Left lung (tissue), 10 donors: ENCODE measurements around the gene ARPC4. TPM values are rescaled to one million over a fixed set of nuclear protein-coding genes. Genes with fewer than 3 reads are reported as not detected.

ENCODE experiments used
- ATAC-seq: fragments of 200-7000 bp; cut with Tn5 transposase; one replicate; pipeline ENCODE4 v1.9.1; 2020; ENCODE audit warnings: moderate library complexity
- DNase-seq, 4 donors: peaks; one replicate each; pipeline ENCODE4 v3.0.0-alpha.2; 2013 to 2020
- H3K27ac ChIP-seq, 2 donors: fragments of 200-600 bp; sonication (generic) in 1 of 2; one replicate each; pipeline versions ENCODE4 v1.5.0 to v1.8.0; 2020 to 2021
- H3K27me3 ChIP-seq, 2 donors: fragments of 200-600 bp; sonication (generic) in 1 of 2; one replicate each; pipeline versions ENCODE4 v1.5.0 to v1.8.0; 2020 to 2021
- H3K36me3 ChIP-seq, 2 donors: fragments of 200-600 bp; sonication (generic) in 1 of 2; one replicate each; pipeline versions ENCODE4 v1.5.0 to v1.8.0; 2020 to 2021
- H3K4me1 ChIP-seq, 2 donors: fragments of 200-600 bp; one replicate each; pipeline ENCODE4 v1.8.0; 2021
- H3K4me3 ChIP-seq, 2 donors: fragments of 200-600 bp; sonication (generic) in 1 of 2; one replicate each; pipeline versions ENCODE4 v1.5.0 to v1.8.0; 2020 to 2021; ENCODE audit warnings: mild to moderate bottlenecking in 1 of 2
- H3K9me3 ChIP-seq, 2 donors: fragments of 200-600 bp; sonication (generic) in 1 of 2; one replicate each; pipeline versions ENCODE4 v1.5.0 to v1.8.0; 2020 to 2021
- intact Hi-C, 2 donors: fragments of 100-400 bp; cut with DNase I; formaldehyde crosslinking; loops; one replicate each; pipeline versions ENCODE4 v1.11.2 to v1.14.2; 2022
- polyA plus RNA-seq, 6 donors: library from polyadenylated mRNA; unstranded; fragments of 120-200 nt; gene quantifications; one replicate each; pipeline ENCODE4 v1.2.1, GENCODE V29; 2013; ENCODE audit not compliant: insufficient read length in 6 of 6
- total RNA-seq, 2 donors: library from RNA; stranded (reverse); fragmentation: NEBNext Ultra II Directional; extraction: Animal tissue kit (Norgen Biotek cat#: 25700); gene quantifications; one replicate each; pipeline ENCODE4 v1.2.1, GENCODE V29; 2021
- TF ChIP-seq, protein P1 (sequence below), 2 donors: fragments of 200-600 bp; sonication (generic) in 1 of 2; IDR thresholded peaks; one replicate each; pipeline versions ENCODE4 v1.5.0 to v1.8.0; 2021; ENCODE audit warnings: antibody characterized with exemption in 2 of 2
- donor health status: DM: no; HTN: yes; CAD: no.
- donor health status: DM: no; HTN: no; CAD: no.

Gene ARPC4
- total and polyA plus RNA-seq, 8 donors = 87.7 to 193 (median 112) TPM

DNA sequence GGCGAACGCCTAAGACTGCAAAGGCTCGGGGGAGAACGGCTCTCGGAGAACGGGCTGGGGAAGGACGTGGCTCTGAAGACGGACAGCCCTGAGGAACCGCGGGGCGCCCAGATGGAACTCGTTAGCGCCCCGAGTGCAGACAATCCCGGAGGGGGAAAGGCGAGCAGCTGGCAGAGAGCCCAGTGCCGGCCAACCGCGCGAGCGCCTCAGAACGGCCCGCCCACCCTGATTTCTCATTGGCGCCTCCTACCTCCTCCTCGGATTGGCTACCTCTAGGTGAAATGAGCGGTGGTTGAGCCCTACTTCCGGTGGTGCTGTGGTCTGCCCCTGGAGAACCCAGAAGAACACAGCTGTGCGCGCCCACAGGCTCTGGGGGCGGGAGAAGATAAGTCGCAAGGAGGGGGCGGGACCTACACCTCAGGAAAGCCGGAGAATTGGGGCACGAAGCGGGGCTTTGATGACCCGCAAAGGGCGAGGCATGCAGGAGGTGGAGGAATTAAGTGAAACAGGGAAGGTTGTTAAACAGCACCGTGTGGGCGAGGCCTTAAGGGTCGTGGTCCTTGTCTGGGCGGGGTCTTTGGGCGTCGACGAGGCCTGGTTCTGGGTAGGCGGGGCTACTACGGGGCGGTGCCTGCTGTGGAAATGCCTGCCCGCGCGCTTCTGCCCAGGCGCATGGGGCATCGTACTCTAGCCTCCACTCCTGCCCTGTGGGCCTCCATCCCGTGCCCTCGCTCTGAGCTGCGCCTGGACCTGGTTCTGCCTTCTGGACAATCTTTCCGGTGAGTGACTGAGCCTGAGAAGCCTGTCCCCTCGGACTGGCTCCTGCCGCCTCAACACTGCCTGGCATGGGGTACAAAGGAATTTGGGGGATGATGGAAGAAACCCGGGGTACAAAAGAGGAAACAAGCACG lies 43.0 kb upstream of the ARPC4 start, which contains the start of gene OGG1:
TSS of gene OGG1 (plus strand) at position 308 of the 911 bp plus-strand sequence. CDS start at position 643, 335 bp downstream.
- peaks cover 19 to 41% of the 10 kb centered on the region in 2 donors for H3K4me1 ChIP-seq
- H3K27me3 ChIP-seq = no peaks in the 10 kb centered on the region
- H3K4me3 ChIP-seq = peak within 1 kb of the TSS; percentile 49 to 78
- peak; percentile 96 to 99 (median 98) for DNase-seq
- peak within 1 kb of the TSS; percentile 87 to 95 for H3K27ac ChIP-seq
- peaks cover 0 to 72% of the 10 kb centered on the region in 2 donors for H3K36me3 ChIP-seq
- intact Hi-C loops = no loop called here
- ATAC-seq = peak; percentile 98
- H3K9me3 ChIP-seq = no peaks in the 10 kb centered on the region
- TF ChIP-seq, protein P1, sequence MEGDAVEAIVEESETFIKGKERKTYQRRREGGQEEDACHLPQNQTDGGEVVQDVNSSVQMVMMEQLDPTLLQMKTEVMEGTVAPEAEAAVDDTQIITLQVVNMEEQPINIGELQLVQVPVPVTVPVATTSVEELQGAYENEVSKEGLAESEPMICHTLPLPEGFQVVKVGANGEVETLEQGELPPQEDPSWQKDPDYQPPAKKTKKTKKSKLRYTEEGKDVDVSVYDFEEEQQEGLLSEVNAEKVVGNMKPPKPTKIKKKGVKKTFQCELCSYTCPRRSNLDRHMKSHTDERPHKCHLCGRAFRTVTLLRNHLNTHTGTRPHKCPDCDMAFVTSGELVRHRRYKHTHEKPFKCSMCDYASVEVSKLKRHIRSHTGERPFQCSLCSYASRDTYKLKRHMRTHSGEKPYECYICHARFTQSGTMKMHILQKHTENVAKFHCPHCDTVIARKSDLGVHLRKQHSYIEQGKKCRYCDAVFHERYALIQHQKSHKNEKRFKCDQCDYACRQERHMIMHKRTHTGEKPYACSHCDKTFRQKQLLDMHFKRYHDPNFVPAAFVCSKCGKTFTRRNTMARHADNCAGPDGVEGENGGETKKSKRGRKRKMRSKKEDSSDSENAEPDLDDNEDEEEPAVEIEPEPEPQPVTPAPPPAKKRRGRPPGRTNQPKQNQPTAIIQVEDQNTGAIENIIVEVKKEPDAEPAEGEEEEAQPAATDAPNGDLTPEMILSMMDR (IDR thresholded peaks at IDR 0.05) = no peak

DNA sequence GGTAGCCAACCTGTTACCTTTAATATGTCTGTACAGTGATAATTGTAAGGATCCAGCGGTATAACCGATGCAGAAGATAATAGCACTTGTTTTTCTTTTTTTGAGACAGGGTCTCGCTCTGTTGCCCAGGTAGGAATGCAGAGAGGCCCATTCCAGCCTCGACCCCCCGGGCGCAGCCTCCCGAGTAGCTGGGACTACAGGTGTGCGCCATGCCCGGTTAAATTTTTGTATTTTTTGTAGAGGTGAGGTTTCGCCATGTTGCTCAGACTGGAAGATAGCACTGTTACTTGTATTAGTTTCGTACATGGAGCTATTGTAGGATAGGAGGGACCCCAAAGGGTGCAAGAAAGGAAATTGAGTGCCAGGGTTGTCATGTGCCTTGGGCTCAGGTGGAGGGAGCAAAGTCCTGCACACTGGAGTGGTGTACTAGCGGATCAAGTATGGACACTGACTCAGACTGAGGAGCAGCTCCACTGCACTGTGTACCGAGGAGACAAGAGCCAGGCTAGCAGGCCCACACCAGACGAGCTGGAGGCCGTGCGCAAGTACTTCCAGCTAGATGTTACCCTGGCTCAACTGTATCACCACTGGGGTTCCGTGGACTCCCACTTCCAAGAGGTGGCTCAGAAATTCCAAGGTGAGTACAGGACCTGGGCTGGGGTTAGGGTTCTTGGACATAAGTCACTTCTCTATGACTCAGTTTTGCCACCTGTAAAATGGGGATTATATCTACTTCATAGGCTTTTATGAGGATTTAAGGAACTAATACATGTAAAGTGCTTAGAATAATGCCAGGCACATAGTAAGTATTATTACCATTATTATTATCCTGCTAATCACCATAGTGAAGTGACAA lies 42.1 kb upstream of the ARPC4 start:
- Histone ChIP-seq H3K4me1 (peaks cover 19 to 48% of the 10 kb centered on the region in 2 donors), H3K27me3 (no peaks in the 10 kb centered on the region), H3K27ac (peak overlapping the region in 1 of 2 donors; percentile 95), H3K9me3 (no peaks in the 10 kb centered on the region), H3K4me3 (peak overlapping the region; percentile 49 to 78), H3K36me3 (peaks cover 0 to 72% of the 10 kb centered on the region in 2 donors)
- intact Hi-C loops = no loop called here
- DNase-seq (no peak), ATAC-seq (peak; percentile 5)
- TF ChIP-seq, protein P1 (IDR thresholded peaks at IDR 0.05) = no peak

DNA sequence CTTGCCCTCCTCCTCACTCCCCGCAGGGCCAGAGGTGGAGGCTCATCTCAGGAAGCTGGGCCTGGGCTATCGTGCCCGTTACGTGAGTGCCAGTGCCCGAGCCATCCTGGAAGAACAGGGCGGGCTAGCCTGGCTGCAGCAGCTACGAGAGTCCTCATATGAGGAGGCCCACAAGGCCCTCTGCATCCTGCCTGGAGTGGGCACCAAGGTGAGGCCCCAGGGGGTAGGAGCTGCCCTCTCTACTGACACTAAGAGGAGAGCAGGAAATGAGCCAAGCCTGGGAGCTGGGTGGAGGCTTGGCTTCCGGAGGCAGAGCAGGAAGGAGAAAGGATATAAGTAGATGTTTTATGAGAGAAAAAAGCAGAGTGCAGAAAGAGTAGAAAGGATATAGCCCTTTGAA lies 38.2 kb upstream of the ARPC4 start:
- ATAC-seq (no peak), DNase-seq (no peak)
- Histone ChIP-seq H3K36me3 (peaks cover 0 to 83% of the 10 kb centered on the region in 2 donors), H3K27me3 (no peaks in the 10 kb centered on the region), H3K4me3 (no peak overlapping the region), H3K4me1 (peaks cover 19 to 39% of the 10 kb centered on the region in 2 donors), H3K27ac (peak overlapping the region; percentile 17 to 50), H3K9me3 (no peaks in the 10 kb centered on the region)
- TF ChIP-seq, protein P1 (IDR thresholded peaks at IDR 0.05) = no peak
- intact Hi-C loops = no loop called here

DNA sequence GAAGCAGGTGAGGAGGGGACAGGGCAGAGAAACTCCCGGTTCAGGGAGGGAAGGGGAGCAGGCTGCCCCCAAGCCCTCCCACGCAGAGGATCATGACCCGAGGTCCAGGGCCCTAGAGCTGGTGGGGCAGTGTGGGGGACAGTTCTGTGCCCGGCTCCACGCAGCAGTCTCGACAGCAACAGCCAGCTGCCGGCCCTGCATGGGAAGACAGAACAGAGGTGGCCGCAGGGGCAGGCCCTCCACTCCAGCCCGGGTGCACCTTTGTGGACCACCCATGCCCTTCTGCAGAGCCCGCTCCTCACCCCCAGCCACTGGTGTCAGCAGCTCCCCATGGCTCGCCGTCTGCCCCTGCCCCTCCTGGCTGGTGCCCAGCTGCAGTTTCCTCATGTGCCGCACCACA lies 35.5 kb upstream of the ARPC4 start:
- DNase-seq (no peak), ATAC-seq (no peak)
- H3K27me3 ChIP-seq = no peaks in the 10 kb centered on the region
- intact Hi-C loops = no loop called here
- H3K9me3 ChIP-seq = no peaks in the 10 kb centered on the region
- peaks cover 0 to 99% of the 10 kb centered on the region in 2 donors for H3K36me3 ChIP-seq
- no peak overlapping the region for H3K27ac ChIP-seq
- TF ChIP-seq, protein P1 (IDR thresholded peaks at IDR 0.05) = no peak
- no peak overlapping the region for H3K4me3 ChIP-seq
- peaks cover 7 to 19% of the 10 kb centered on the region in 2 donors for H3K4me1 ChIP-seq
